Measurements from ENCODE around the gene RAP1GAP2.

The RAP1GAP2 gene

DNA sequence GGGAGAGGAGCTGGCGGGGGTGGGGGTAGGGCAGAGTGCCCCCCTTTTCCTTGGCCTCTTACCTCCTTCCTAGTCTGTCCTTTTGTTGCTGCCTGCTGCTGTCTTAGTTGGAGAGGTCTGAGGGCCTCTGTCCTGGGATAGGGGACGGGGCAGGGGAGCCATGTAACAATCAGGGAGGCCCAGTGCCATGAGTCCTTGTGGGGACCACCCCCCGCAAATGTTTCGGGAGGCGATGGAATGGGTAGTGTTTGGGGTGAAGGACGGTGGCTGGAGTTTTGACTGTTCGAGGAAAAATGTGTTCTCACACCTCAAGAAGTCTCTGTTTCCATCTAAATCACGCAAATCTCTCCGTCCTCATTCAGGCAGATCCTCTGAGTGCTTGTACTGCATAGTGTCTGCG lies 168.1 kb downstream of the RAP1GAP2 start:
- Histone ChIP-seq H3K4me3 (ENCODE audit: low read depth, low read length) (no peak overlapping the region), H2AFZ (ENCODE audit: insufficient read depth, low read length, poor library complexity) (peak overlapping the region; percentile 89), H3K9ac (ENCODE audit: low read length) (no peak overlapping the region), H3K27ac (ENCODE audit: low read depth, low read length) (peak overlapping the region; percentile 87), H3K79me2 (ENCODE audit: control insufficient read depth, insufficient read depth, low read length, poor library complexity) (peaks cover 3% of the 10 kb centered on the region), H3K4me2 (ENCODE audit: low read length) (no peak overlapping the region), H2BK120ac (ENCODE audit: insufficient read depth, low read length, poor library complexity) (peak overlapping the region; percentile 74), H4K91ac (ENCODE audit: low read depth, low read length) (peak overlapping the region; percentile 92), H4K8ac (ENCODE audit: low read depth, low read length) (peak overlapping the region; percentile 86), H3K27me3 (ENCODE audit: insufficient read depth, low read length) (no peaks in the 10 kb centered on the region), H3K9me3 (ENCODE audit: insufficient read depth, low read depth, low read length) (no peaks in the 10 kb centered on the region), H3K23ac (ENCODE audit: low read length) (no peak overlapping the region), H3K36me3 (ENCODE audit: control insufficient read depth in 1 of 2, insufficient read depth in 2 of 2, low read length in 2 of 2) (no peaks in the 10 kb centered on the region), H3K79me1 (ENCODE audit: low read length) (peaks cover 48% of the 10 kb centered on the region), H3K14ac (ENCODE audit: low read length) (peak overlapping the region; percentile 92), H2AK5ac (ENCODE audit: low read length) (peak overlapping the region; percentile 96), H3K18ac (ENCODE audit: low read length) (peak overlapping the region; percentile 83), H3K4ac (ENCODE audit: low read depth, low read length) (peak overlapping the region; percentile 72), H4K12ac (ENCODE audit: low read depth, low read length) (no peak overlapping the region), H2BK5ac (ENCODE audit: low read depth, low read length, poor library complexity) (peak overlapping the region; percentile 89), H3K4me1 (ENCODE audit: control insufficient read depth in 1 of 2, insufficient read depth in 2 of 2, low read length in 2 of 2) (peaks cover 48 to 54% of the 10 kb centered on the region in 2 experiments), H2BK12ac (ENCODE audit: low read length) (peak overlapping the region; percentile 99)
- DNase-seq: no peak
- WGBS (ENCODE audit: extremely low coverage, insufficient coverage, insufficient read length): no CpG with 5 or more reads among the region's 10 CpGs

DNA sequence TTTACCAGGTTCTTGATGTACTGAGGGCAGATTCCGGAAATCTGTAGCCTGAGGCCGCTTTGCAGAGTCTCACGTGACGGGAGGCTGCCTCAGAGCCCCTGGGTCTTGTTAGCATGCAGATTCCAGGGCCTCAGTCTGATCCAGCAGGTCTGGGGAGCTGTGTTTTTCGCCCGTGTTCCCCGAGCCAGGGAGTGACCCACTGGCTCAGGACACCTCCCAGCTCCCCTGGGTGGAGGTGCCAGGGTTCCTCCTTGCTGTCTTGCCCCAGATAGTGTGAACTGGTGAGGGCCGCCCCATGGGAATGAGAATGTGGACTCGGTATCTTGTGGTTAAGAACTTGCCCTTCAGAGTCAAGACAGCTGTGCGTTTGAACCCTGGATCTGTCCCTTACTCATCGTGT lies 168.6 kb downstream of the RAP1GAP2 start:
- Histone ChIP-seq H3K79me2 (ENCODE audit: control insufficient read depth, insufficient read depth, low read length, poor library complexity) (peaks cover 3% of the 10 kb centered on the region), H4K91ac (ENCODE audit: low read depth, low read length) (peak overlapping the region; percentile 92), H3K9me3 (ENCODE audit: insufficient read depth, low read depth, low read length) (no peaks in the 10 kb centered on the region), H3K4ac (ENCODE audit: low read depth, low read length) (peak overlapping the region; percentile 58), H3K27ac (ENCODE audit: low read depth, low read length) (peak overlapping the region; percentile 87), H4K8ac (ENCODE audit: low read depth, low read length) (peak overlapping the region; percentile 68), H3K4me1 (ENCODE audit: control insufficient read depth in 1 of 2, insufficient read depth in 2 of 2, low read length in 2 of 2) (peaks cover 45 to 53% of the 10 kb centered on the region in 2 experiments), H2AK5ac (ENCODE audit: low read length) (peak overlapping the region; percentile 73), H3K4me3 (ENCODE audit: low read depth, low read length) (no peak overlapping the region), H2BK12ac (ENCODE audit: low read length) (peak overlapping the region; percentile 99), H4K12ac (ENCODE audit: low read depth, low read length) (peak overlapping the region; percentile 20), H3K14ac (ENCODE audit: low read length) (peak overlapping the region; percentile 34), H2AFZ (ENCODE audit: insufficient read depth, low read length, poor library complexity) (no peak overlapping the region), H2BK120ac (ENCODE audit: insufficient read depth, low read length, poor library complexity) (peak overlapping the region; percentile 93), H3K9ac (ENCODE audit: low read length) (no peak overlapping the region), H3K23ac (ENCODE audit: low read length) (no peak overlapping the region), H3K79me1 (ENCODE audit: low read length) (peaks cover 44% of the 10 kb centered on the region), H2BK5ac (ENCODE audit: low read depth, low read length, poor library complexity) (peak overlapping the region; percentile 89), H3K18ac (ENCODE audit: low read length) (peak overlapping the region; percentile 91), H3K4me2 (ENCODE audit: low read length) (peak overlapping the region; percentile 27), H3K36me3 (ENCODE audit: control insufficient read depth in 1 of 2, insufficient read depth in 2 of 2, low read length in 2 of 2) (no peaks in the 10 kb centered on the region), H3K27me3 (ENCODE audit: insufficient read depth, low read length) (no peaks in the 10 kb centered on the region)
- peak in 1 of 2 donors; percentile 28 for DNase-seq
- WGBS (ENCODE audit: extremely low coverage, insufficient coverage, insufficient read length): no CpG with 5 or more reads among the region's 11 CpGs

DNA sequence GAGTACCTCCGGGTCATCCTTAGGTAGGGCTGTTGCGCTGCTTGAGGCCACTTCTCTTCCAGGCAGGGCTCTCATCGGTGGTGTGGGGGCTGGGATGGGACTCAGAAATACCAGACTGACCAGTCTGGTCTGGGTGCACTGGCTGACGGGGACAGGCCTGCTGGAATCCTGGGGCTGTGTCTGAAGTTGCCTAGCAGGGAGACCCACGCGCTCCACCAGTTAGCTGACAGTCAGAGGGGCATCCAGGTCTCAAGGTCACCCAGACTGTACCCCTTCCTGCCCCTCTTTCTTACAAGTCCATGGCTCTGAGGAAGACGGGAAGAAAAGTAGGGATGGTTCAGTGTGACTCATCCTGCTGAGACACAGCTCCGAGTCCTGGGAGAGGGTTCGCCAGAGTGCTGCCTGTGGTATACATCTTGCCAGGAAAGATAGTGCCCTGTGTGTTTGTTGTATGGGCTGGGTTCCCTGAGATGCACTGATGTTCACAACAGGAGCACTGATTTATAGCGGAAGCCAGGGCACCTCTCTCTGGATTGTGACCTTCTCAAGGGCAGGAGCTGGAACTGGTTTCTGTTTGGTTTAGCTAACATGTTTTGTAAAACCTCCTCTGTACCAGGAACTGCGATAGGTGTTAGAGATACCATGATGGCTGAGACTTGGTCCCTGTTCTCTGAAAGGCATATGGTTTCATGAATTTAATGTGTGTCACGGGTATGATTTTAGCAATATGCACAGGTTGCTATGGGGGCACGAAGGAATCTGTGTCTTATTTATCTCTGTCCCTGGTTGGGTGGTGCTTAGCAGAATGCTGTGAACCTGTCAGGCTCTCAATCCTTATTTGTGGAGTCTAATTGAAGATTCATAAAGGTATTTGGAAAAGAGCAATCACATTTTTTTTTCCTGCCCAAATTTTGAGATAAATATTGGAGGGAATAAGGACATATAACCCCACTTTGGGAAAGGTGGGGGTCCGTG lies 169.7 kb downstream of the RAP1GAP2 start:
- no peak overlapping the region for H3K9ac ChIP-seq (ENCODE audit: low read length)
- no peak overlapping the region for H2AK5ac ChIP-seq (ENCODE audit: low read length)
- peak overlapping the region; percentile 80 for H2BK12ac ChIP-seq (ENCODE audit: low read length)
- H3K27ac ChIP-seq (ENCODE audit: low read depth, low read length): peak overlapping the region; percentile 87
- peak; percentile 81 for DNase-seq
- peak overlapping the region; percentile 43 for H4K8ac ChIP-seq (ENCODE audit: low read depth, low read length)
- peak overlapping the region; percentile 27 for H3K4me2 ChIP-seq (ENCODE audit: low read length)
- H3K18ac ChIP-seq (ENCODE audit: low read length): peak overlapping the region; percentile 34
- no peaks in the 10 kb centered on the region for H3K27me3 ChIP-seq (ENCODE audit: insufficient read depth, low read length)
- H4K91ac ChIP-seq (ENCODE audit: low read depth, low read length): peak overlapping the region; percentile 92
- H2AFZ ChIP-seq (ENCODE audit: insufficient read depth, low read length, poor library complexity): peak overlapping the region; percentile 24
- peak overlapping the region; percentile 52 for H3K14ac ChIP-seq (ENCODE audit: low read length)
- no peak overlapping the region for H3K4me3 ChIP-seq (ENCODE audit: low read depth, low read length)
- H3K36me3 ChIP-seq (ENCODE audit: control insufficient read depth in 1 of 2, insufficient read depth in 2 of 2, low read length in 2 of 2): no peaks in the 10 kb centered on the region
- no peaks in the 10 kb centered on the region for H3K9me3 ChIP-seq (ENCODE audit: insufficient read depth, low read depth, low read length)
- H4K12ac ChIP-seq (ENCODE audit: low read depth, low read length): no peak overlapping the region
- peak overlapping the region; percentile 65 for H2BK120ac ChIP-seq (ENCODE audit: insufficient read depth, low read length, poor library complexity)
- peaks cover 38 to 46% of the 10 kb centered on the region in 2 experiments for H3K4me1 ChIP-seq (ENCODE audit: control insufficient read depth in 1 of 2, insufficient read depth in 2 of 2, low read length in 2 of 2)
- peaks cover 3% of the 10 kb centered on the region for H3K79me2 ChIP-seq (ENCODE audit: control insufficient read depth, insufficient read depth, low read length, poor library complexity)
- WGBS (ENCODE audit: extremely low coverage, insufficient coverage, insufficient read length): no CpG with 5 or more reads among the region's 14 CpGs
- H2BK5ac ChIP-seq (ENCODE audit: low read depth, low read length, poor library complexity): peak overlapping the region; percentile 66
- H3K4ac ChIP-seq (ENCODE audit: low read depth, low read length): no peak overlapping the region
- no peak overlapping the region for H3K23ac ChIP-seq (ENCODE audit: low read length)
- peaks cover 37% of the 10 kb centered on the region for H3K79me1 ChIP-seq (ENCODE audit: low read length)

DNA sequence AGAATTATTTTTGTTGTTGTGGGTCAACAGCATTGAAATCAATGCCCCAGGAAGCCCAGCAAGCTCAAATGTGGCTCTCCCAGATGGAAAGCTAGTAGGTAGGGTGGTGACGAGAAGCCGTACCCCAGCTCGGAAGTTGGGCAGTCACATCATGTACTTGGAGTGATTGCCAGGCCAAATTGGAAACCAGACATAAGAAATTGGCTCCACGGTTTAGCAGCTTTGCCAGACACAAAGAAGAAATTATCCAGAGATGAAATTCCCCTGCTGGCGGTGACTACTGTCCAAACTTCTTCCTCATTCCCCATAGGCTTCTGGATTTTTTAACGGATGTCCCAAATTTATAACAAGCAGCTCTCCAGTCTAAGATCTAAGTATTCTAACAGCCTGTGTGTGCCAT lies 171.3 kb downstream of the RAP1GAP2 start:
- Histone ChIP-seq H2BK5ac (ENCODE audit: low read depth, low read length, poor library complexity) (peak overlapping the region; percentile 44), H4K12ac (ENCODE audit: low read depth, low read length) (no peak overlapping the region), H3K27me3 (ENCODE audit: insufficient read depth, low read length) (no peaks in the 10 kb centered on the region), H3K14ac (ENCODE audit: low read length) (peak overlapping the region; percentile 8), H3K4ac (ENCODE audit: low read depth, low read length) (no peak overlapping the region), H3K9ac (ENCODE audit: low read length) (no peak overlapping the region), H3K36me3 (ENCODE audit: control insufficient read depth in 1 of 2, insufficient read depth in 2 of 2, low read length in 2 of 2) (no peaks in the 10 kb centered on the region), H2AK5ac (ENCODE audit: low read length) (peak overlapping the region; percentile 47), H3K79me1 (ENCODE audit: low read length) (peaks cover 35% of the 10 kb centered on the region), H3K4me1 (ENCODE audit: control insufficient read depth in 1 of 2, insufficient read depth in 2 of 2, low read length in 2 of 2) (peaks cover 33 to 38% of the 10 kb centered on the region in 2 experiments), H3K4me3 (ENCODE audit: low read depth, low read length) (no peak overlapping the region), H3K18ac (ENCODE audit: low read length) (peak overlapping the region; percentile 50), H4K8ac (ENCODE audit: low read depth, low read length) (no peak overlapping the region), H3K4me2 (ENCODE audit: low read length) (no peak overlapping the region), H2BK12ac (ENCODE audit: low read length) (peak overlapping the region; percentile 77), H3K27ac (ENCODE audit: low read depth, low read length) (peak overlapping the region; percentile 2), H4K91ac (ENCODE audit: low read depth, low read length) (peak overlapping the region; percentile 41), H2AFZ (ENCODE audit: insufficient read depth, low read length, poor library complexity) (no peak overlapping the region), H3K79me2 (ENCODE audit: control insufficient read depth, insufficient read depth, low read length, poor library complexity) (peaks cover 3% of the 10 kb centered on the region), H3K9me3 (ENCODE audit: insufficient read depth, low read depth, low read length) (no peaks in the 10 kb centered on the region), H2BK120ac (ENCODE audit: insufficient read depth, low read length, poor library complexity) (no peak overlapping the region), H3K23ac (ENCODE audit: low read length) (no peak overlapping the region)
- WGBS (ENCODE audit: extremely low coverage, insufficient coverage, insufficient read length): no CpG with 5 or more reads among the region's 6 CpGs
- DNase-seq: no peak
